Islet precursor cell (in vitro differentiated cells): ENCODE data around the gene KCTD14.
A peak's percentile ranks its signal among the peaks of the same experiment; 100 is the strongest.
"Not testable (repeated sequence)": the region's sequence is repeated elsewhere in the genome, so short reads cannot be mapped to it uniquely, and the experiment has no call there.

Source experiments
- DNase-seq: peaks from one replicate; pipeline ENCODE4 v3.0.0-alpha.2; 2018

The KCTD14 gene

GRCh38 chr11:78020246-78020645 is 2.8 kb downstream of the KCTD14 start:
- no peak for DNase-seq

GRCh38 chr11:78019808-78020207 is 3.3 kb downstream of the KCTD14 start:
- DNase-seq = peak; percentile 67

GRCh38 chr11:78015878-78016277 is 7.2 kb downstream of the KCTD14 start:
- no peak for DNase-seq

GRCh38 chr11:78014937-78015520 is 8.0 kb downstream of the KCTD14 start:
- DNase-seq = not testable (repeated sequence)

GRCh38 chr11:78011301-78011700 is 11.8 kb downstream of the KCTD14 start:
- DNase-seq = no peak

- no peak for DNase-seq
Observed at GRCh38 chr11:78010755-78011154, 12.3 kb downstream of the KCTD14 start.

- no peak for DNase-seq
Observed at GRCh38 chr11:78010304-78010703, 12.8 kb downstream of the KCTD14 start.

GRCh38 chr11:78009062-78009461 is 14.0 kb downstream of the KCTD14 start:
- no peak for DNase-seq

GRCh38 chr11:78000193-78000592 is 22.9 kb downstream of the KCTD14 start:
- peak; percentile 79 for DNase-seq

GRCh38 chr11:77999446-78000030 is 23.5 kb downstream of the KCTD14 start:
- DNase-seq = no peak

- DNase-seq = peak; percentile 100
Observed at GRCh38 chr11:77994434-77995362, 28.4 kb downstream of the KCTD14 start, which contains the start of gene INTS4. Gene INTS4, minus strand, starts transcription at chr11:77994668. Its CDS starts 25 bp downstream, at chr11:77994643.

- DNase-seq = no peak
Observed at GRCh38 chr11:77993902-77994301, 29.2 kb downstream of the KCTD14 start.

- no peak for DNase-seq
Observed at GRCh38 chr11:77990981-77991380, 32.1 kb downstream of the KCTD14 start.

GRCh38 chr11:77986456-77986855 is 36.6 kb downstream of the KCTD14 start:
- not testable (repeated sequence) for DNase-seq

- DNase-seq = no peak
Observed at GRCh38 chr11:77981346-77981947, 41.6 kb downstream of the KCTD14 start.

GRCh38 chr11:77968337-77968736 is 54.7 kb downstream of the KCTD14 start:
- no peak for DNase-seq

GRCh38 chr11:77967753-77968152 is 55.3 kb downstream of the KCTD14 start:
- DNase-seq = no peak

- no peak for DNase-seq
Observed at GRCh38 chr11:77967121-77967520, 56.0 kb downstream of the KCTD14 start.

- no peak for DNase-seq
Observed at GRCh38 chr11:77966338-77966737, 56.7 kb downstream of the KCTD14 start.
